ENCODE measurements around the gene CH25H.

Gene CH25H

GRCh38 chr10:89224739-89225443 is 17.8 kb upstream of the CH25H start:
- TF ChIP-seq CTCF (IDR thresholded peaks at IDR 0.05) = peak; percentile 62

- no peak for TF ChIP-seq CTCF (IDR thresholded peaks at IDR 0.05)
These were observed 14.8 kb upstream of the CH25H start for GRCh38 chr10:89221919-89222318.

GRCh38 chr10:89219513-89220218 is 12.5 kb upstream of the CH25H start:
- no peak for TF ChIP-seq CTCF (IDR thresholded peaks at IDR 0.05)

GRCh38 chr10:89217057-89217990 is 10.2 kb upstream of the CH25H start:
- TF ChIP-seq CTCF (IDR thresholded peaks at IDR 0.05) = peak; percentile 70

GRCh38 chr10:89216056-89216455 is 8.9 kb upstream of the CH25H start:
- TF ChIP-seq CTCF (IDR thresholded peaks at IDR 0.05) = no peak

GRCh38 chr10:89215511-89215910 is 8.4 kb upstream of the CH25H start:
- TF ChIP-seq CTCF (IDR thresholded peaks at IDR 0.05) = no peak

GRCh38 chr10:89214566-89215165 is 7.5 kb upstream of the CH25H start:
- TF ChIP-seq CTCF (IDR thresholded peaks at IDR 0.05) = no peak

All from LNCAP (cell line).